GM21825 (cell line): ENCODE data around the gene MLXIP.
A peak's percentile ranks its signal among the peaks of the same experiment; 100 is the strongest.
"Not testable (repeated sequence)": the region's sequence is repeated elsewhere in the genome, so short reads cannot be mapped to it uniquely, and the experiment has no call there.

Source experiments
- ATAC-seq: cut with Tn5 transposase; IDR thresholded peaks from one replicate; pipeline ENCODE4 v1.9.1; 2021; ENCODE audit warnings: mild to moderate bottlenecking, moderate library complexity; ENCODE audit not compliant: unreplicated experiment

Gene MLXIP, protein sequence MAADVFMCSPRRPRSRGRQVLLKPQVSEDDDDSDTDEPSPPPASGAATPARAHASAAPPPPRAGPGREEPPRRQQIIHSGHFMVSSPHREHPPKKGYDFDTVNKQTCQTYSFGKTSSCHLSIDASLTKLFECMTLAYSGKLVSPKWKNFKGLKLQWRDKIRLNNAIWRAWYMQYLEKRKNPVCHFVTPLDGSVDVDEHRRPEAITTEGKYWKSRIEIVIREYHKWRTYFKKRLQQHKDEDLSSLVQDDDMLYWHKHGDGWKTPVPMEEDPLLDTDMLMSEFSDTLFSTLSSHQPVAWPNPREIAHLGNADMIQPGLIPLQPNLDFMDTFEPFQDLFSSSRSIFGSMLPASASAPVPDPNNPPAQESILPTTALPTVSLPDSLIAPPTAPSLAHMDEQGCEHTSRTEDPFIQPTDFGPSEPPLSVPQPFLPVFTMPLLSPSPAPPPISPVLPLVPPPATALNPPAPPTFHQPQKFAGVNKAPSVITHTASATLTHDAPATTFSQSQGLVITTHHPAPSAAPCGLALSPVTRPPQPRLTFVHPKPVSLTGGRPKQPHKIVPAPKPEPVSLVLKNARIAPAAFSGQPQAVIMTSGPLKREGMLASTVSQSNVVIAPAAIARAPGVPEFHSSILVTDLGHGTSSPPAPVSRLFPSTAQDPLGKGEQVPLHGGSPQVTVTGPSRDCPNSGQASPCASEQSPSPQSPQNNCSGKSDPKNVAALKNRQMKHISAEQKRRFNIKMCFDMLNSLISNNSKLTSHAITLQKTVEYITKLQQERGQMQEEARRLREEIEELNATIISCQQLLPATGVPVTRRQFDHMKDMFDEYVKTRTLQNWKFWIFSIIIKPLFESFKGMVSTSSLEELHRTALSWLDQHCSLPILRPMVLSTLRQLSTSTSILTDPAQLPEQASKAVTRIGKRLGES

DNA sequence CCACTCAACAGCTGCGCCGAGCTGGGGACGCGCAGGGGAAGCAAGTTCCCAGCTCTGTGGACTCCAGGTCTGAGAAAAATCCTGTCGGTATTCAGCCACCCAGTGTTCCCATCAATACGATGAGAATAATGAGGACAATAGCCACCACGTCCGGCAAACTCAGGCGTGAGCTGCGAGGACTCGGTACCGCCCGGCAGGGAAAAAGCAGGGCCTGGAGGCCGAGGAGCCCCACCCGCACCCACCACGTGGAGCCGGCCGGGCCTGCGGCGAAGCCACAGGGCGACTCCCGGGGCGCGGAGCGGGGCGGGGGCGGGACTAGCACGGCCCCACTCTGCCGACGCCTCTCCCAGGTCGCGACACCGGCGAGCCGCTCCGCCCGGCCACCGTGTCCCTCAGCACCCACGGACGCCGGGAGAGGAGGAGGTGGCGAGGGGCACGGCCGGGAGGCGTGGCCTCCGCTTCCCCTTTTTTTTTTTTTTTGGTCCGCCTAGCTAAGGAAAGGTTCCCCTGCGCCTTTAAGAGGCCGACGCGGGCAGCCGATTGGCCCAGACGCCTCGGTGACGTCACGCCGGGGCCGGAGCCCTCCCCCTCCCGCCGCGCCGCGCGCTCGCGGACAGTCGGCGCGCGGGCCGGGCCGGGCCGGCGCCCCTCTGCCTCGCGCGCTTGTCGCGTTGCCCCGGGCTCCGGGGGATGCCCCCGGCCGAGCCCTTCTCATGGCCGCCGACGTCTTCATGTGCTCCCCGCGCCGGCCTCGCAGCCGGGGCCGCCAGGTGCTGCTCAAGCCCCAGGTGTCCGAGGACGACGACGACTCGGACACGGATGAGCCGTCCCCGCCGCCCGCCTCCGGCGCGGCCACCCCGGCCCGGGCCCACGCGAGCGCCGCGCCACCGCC lies at the start of gene MLXIP:
Gene MLXIP (plus strand): TSS at position 616 of the 892 bp plus-strand sequence. CDS start 98 bp downstream, at position 714.
- peak; percentile 63 for ATAC-seq

- no peak for ATAC-seq
Measured at GRCh38 chr12:122028905-122029560, 49.5 kb upstream of the MLXIP start.

DNA sequence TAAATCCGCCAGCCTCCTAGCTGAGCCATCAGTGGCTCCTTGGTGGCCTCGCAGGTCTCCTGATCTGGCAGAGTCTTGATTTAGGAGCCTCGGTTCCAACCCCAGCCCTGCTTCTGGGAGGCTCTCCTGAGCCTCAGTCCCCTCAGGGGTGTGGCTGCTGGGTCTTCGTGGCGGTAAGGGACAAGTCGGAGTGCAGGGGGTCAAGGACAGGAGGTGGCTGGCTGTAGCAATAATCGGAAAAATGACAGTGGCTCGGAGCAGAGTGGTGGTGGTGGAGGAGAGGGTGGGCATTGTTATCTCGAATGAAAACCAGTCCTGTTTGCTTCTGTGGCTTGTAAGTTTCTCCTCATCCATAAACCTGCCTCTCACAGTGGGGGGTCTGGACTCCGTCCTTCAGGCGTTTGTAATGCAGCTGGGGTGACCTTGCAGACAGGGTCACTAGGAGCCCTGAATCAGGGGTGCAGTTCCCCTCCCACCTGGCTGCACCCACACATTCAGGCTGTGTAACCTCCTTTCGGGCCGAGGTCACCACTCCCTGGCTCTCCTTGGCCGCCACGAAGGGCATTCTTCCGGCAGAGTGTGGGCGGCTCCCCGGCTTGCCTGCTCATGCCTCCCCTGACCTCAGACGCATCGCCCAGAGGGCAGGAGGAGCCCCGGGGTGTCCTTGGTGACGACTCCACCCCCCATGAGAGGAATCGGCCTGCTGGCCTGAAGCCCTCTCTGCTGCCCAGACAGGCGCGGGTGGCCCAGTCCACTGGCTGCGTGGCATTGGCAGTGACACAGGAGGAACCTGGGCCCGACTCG lies 48.7 kb upstream of the MLXIP start:
- ATAC-seq: no peak

DNA sequence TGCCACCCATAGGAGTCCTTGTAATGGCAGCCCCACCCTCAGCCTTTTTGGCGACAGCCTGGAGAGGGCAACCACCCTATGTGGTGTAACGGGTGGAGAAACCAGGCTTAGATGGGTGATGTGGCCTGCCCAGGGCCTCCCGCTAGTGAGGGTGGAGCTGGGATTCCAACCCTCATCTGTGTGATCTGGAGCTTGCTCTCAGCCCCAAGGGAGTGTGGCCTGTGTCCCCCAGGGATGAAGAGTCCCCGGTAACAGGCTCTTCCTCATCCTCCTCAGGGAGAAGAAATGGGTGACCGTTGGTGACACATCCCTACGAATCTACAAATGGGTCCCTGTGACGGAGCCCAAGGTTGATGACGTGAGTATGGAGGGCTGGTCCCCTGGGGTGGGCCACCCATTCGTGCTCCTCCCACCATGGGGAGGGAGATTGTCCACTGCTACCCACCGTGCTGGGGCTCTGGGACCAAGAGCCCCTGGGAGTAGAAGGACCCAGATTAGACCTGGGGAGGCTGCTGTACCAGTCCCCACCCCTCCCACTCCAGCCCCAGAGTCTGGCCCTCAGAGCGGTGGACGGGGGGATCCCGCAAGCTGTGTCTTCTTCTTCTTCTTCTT lies 48.0 kb upstream of the MLXIP start:
- ATAC-seq: no peak

DNA sequence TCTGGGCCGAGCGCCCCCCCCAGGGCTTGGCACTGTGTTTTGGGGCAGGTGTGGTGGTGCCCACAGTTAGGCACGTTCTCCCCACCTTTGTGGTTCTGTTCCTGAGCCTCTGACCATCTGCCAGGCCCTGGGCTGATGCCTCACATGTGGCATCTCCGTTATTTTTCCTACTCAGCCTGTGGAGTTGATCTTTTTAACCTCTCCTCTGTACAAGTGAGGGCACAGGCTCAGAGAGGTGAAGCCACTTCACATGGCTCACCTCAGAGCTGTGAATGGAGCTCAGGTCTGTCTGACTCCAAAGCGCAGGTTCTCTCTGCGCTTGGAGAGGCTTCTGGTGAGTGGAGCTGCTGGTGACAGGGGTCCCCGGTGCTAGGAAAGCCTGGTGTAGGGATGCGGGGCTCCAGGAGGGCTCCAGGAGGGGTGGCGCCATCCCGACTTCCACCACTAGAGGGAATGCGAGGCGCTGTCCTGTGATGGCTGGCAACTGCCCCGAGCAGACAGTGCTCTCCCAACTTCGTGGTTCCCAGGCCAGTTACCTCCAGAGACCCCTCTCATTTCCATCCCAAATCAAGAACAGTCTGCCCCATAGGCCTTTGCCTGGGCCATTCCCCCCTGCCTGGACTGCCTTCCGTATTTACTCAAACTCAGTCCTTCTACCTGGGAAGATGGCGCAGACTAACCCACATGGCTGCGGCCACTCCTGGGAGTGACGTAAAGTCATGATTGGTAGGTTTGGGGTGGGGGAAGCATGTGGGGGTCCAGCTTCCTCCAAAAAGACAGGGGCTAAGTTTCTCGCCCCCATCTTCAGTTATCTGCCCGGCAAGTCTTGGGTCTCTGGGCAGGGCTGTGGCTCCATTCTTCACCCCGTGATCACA lies 47.0 kb upstream of the MLXIP start:
- no peak for ATAC-seq

- no peak for ATAC-seq
Measured at GRCh38 chr12:122032580-122032979, 46.0 kb upstream of the MLXIP start.

- ATAC-seq: no peak
Measured at GRCh38 chr12:122035292-122035691, 43.3 kb upstream of the MLXIP start.

DNA sequence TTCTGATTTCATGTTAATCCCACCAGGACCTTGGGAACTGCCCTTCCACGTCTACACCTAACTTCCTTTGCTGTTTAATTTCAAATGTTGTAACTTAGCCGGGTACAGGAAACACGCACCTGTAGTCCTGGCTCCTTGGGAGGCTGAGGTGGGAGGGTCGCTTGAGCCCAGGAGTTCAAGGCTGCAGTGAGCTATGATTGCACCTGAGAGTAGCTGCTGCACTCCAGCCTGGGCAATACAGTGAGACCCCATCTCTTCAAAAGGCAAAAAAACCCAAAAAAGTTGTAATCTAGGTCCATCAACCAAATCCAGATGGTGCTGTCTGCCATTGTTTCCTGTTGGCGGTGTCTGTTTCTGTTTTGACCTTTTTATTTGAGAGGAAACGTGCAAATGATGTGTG lies 42.4 kb upstream of the MLXIP start:
- no peak for ATAC-seq

DNA sequence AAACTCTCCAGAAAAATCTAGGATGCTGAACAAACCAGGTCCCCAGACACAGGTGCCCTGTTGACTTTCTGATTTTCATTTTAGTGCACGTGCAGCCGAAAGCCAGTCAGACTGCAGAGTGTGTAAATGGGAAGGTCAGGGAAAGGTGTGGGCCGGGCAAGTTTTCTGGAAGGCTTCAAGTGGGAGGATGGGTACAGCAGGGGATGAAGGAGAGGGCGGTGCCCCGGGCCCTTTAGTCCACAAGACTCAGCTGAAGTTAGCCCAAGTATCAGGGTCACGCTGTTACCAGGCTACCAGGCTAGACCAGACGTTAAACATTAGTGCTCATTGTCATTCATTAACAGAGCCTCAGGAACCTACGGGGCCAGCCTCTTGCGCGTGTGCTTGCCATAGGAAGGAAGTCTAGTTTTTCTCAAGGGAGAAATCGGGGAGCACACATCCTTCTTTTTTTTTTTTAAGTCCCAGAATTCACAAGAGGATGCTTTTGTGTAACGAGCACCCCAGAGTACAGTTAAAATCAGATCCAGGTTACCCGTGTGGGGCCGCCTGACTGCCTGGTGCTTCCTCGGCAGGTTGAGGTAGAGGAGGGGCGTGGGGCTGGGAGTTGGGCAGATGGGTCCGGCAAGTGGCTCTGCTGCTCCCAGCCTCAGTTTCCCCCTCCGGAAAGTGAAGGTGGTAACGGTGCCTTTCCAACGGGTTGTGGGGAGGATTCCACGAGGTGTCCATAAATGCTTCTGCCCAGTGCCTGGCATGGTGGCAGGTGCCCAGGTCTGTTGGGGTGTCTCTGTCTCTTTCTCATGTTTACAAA lies 37.8 kb upstream of the MLXIP start:
- ATAC-seq: no peak

GRCh38 chr12:122041458-122041857 lies 37.1 kb upstream of the MLXIP start:
- not testable (repeated sequence) for ATAC-seq

DNA sequence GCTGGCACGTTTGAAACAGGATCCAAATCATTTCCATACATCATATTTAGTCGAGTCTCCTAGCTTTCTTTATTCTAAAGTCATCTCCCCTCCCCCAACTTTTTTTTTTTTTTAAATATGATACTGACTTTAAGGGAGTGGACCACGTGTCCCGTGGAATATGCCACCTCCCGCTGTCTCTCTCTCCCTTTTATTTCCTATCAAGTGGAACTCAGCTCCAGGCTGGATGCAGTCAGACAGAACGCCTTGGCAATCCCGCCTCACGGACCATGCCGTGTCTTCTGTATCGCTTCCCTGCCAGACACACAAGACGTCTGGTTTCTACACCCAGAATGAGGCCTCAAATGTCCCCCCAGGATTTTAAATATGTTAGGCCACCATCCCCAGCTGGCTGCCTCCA lies 35.6 kb upstream of the MLXIP start:
- ATAC-seq: no peak

GRCh38 chr12:122043476-122043875 lies 35.1 kb upstream of the MLXIP start:
- ATAC-seq: no peak

DNA sequence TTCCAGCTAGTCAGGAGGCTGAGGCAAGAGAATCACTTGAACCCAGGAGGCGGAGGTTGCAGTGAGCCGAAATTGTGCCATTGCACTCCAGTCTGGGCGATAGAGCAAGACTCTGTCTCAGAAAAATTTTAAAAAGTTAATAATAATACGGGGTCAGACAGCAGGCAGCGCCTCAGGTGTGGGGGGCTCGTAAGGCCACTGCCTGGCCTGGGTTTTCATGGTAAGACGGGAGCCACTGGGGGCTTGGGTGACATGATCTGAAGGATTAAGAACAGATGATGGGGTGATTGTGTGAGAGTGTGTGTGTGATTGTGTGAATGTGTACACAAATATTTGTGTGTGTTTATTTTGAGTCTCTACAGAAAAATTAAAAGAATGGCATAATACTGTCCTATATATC lies 33.3 kb upstream of the MLXIP start:
- ATAC-seq: no peak

DNA sequence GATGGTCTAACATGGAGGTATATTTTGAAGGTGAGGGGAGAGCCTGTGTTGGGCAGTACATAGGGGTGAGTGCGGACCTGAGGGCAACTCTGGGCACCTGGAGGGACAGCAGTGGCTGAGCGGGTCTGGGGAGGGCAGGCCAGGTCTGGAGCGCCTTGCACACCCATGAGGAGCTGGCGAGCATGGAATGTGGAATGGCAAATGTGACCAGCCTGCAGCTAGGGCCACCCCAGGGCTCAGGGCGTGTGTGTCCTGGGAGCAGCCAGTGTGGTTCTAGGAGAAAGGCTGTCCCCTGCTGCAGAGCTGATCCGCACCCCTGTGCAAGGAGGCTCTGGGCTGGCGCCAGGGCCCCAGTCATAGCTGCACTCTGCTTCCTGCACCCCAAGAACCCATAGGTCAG lies 32.4 kb upstream of the MLXIP start:
- no peak for ATAC-seq

DNA sequence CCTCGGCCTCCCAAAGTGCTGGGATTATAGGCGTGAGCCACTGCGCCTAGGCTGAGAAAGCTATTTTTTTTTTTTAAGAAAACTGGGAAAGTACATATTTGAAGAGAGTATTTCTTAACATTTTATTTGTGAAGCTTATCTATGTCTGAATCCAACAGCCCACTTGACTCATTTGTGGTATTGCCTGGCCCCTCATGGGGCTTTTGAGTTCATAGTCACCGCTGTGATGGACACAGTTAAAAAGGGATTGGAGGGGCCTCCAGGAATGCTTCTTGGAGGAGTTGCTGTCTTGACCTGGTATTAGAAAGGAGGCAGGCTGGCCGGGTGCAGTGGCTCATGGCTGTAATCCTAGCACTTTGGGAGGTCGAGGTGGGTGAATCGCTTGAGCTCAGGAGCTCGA lies 30.4 kb upstream of the MLXIP start:
- no peak for ATAC-seq

DNA sequence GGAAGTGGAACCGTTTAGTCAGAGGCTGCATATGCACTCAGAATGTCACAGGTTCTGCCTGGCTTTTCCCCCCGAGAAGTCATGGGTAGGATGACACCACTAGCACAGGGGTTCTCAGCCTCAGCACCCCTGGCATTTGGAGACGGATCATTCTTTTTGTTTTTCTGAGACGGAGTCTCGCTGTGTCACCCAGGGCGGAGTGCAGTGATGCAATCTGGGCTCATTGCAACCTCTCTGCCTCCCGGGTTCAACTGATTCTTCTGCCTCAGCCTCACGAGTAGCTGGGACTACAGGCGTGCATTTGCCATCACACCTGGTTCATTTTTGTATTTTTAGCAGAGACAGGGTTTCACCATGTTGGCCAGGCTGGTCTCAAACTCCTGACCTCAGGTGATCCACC lies 28.7 kb upstream of the MLXIP start:
- no peak for ATAC-seq

DNA sequence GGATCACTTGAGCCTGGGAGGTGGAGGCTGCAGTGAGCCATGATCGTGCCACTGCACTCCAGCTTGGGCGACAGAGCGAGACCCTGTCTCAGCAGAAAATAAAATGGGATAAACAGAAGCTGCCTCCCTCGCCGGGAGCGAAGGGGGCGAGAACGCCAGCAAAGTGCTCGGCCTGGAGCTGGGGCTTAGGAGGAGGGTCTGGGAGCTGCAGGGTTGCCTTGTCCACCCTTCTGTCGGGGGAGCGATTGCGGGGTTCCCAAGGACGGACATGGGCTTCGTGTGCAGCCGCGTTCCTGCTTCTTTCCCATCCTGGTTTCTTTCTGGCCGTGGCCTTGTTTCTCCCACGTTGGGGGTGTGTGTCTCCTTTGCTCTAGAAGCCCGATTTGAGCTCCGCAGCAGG lies 27.9 kb upstream of the MLXIP start:
- no peak for ATAC-seq
